Hematopoietic multipotent progenitor cell treated with erythropoietin and hydrocortisone succinate and interleukin-3 and kit ligand, for 15 days (in vitro differentiated cells): ENCODE measurements around the gene IL21.

Experiments used
- DNase-seq: peaks from one replicate; pipeline ENCODE4 v3.0.0-alpha.2; 2015; ENCODE audit warnings: low spot score

IL21 gene

DNA sequence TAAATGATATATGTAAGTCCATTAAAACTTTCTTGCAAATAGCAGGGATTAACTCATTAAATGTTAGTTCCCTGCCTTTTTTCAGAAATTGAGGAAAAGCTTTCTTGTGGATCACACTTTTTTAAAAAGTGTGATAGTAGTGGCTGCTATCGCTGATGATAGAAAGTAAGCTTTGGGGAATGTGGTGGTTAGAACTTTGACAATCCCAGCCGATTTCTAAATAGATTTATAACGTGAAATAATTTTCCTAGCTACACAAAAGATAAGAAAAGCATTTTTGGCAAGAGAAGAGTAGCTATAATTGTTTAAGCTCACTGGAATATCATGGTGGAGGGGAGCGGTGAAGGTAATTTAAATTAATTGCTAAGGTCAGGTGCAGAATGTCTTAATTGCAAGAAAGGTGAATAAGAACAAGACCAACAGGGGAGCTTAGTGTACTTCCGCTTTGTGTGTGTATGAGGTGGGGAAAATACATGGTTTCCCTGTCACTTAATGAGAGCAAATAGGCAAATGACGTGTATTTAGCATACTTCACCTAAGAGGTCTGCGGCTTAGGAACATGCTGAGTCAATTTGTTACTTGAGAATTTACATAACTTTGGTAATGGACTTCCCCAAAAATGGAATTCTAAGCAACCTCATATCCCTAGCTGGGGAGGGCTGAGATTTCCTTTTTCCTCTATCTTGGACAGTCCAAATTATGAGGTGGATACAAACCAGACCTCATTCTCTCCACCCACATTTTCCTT is 11.7 kb upstream of the IL21 start:
- no peak for DNase-seq

DNA sequence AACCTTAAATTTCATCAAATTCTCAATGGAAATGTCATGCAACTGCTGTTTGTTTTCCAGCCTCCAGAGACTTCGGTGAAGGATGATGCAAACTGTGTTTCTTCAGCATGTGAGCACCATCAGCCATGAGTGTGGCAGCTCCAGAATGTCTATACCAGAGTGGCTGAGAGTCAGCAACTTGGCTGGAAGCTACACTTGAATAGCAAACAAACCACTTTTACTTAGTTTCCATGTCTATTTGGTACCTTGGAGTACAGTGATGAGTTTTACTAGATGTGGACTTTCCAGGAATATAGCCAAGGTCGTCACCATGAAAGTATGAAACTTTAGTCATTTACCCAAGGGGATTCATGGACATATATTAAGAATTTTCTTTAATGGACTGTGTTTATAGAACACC is 4.3 kb upstream of the IL21 start:
- DNase-seq = no peak

- DNase-seq = no peak
These were observed 3.3 kb upstream of the IL21 start for GRCh38 chr4:122624205-122624604.

DNA sequence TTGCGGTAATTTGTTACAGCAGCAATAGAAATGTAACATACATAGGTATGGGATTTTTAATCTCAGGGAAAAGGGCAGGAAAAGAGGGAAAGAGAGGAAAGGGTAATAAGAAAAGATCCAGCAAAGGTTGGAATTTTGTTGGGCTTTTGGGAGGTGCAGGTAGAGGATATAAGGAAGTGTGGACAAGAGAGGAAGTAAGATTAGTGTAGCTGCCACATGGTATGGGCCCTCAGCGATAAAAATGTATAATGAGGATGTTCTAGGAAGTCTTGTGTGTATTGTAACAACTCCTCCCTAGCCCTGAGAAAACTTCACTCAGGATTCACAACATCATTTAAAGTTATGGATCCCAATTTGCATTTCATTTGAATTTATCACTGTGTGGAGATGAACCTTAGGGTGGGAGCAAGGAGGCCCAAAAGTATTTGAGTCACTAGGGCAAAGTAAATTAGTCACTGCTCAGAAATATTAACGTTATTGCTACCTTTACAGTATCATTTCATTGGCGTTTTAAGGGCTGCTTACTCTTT is 2.8 kb upstream of the IL21 start:
- no peak for DNase-seq

DNA sequence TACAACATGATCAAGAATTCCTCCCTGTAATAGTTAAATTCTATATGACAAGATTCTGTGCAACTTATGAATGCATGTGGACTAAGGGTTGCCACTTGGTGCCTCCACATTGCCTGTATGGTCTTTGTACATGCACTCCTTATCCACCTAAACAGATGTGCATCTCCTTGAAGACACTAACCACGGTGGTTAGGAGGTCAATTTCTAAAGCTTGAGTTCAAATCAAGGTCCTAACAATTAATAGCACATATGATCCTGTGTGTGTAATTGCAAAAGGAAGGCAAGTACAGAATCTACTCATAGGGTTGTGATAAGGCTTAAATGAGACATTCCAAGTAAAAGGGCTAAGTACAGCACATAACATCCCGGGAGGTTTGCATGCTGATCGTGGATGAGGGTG is 1.5 kb upstream of the IL21 start:
- no peak for DNase-seq

- no peak for DNase-seq
These were observed 1.3 kb downstream of the IL21 start for GRCh38 chr4:122619611-122620010.

GRCh38 chr4:122617597-122618593 is 3.0 kb downstream of the IL21 start:
- no peak for DNase-seq

DNA sequence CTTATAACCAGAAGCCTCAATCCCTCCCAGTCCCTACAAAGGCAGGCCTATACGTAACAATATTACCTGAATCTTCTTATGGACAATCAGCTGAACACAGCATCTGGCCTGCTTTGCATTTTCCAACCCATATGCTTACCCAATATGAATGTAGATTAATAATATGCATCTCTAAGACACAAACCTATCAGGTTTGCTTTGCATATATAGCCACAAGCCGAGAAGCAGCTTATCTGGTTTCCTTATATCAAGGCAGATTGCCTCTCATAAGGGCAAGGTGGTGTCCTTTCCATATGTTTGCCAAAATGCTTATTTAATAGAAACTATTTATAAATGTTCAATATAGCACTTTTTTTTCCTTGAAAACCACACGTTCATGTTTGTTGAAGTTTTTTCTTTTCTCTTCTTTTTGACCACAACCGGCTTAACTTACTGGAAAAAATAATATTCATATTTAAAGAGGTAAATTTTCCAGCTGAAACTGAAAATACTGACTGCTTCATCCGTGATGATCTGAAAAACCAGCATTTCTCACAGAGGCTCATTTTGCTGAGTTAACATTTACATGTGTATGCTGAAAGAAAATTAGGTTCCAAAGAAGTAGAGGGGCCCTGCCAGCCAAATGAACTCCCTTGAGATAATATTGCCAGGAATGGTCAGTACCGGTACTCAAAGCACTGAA is 3.8 kb downstream of the IL21 start:
- DNase-seq = no peak

- DNase-seq = no peak
These were observed 6.2 kb downstream of the IL21 start for GRCh38 chr4:122614621-122615020.

GRCh38 chr4:122612540-122612939 is 8.3 kb downstream of the IL21 start:
- no peak for DNase-seq

DNA sequence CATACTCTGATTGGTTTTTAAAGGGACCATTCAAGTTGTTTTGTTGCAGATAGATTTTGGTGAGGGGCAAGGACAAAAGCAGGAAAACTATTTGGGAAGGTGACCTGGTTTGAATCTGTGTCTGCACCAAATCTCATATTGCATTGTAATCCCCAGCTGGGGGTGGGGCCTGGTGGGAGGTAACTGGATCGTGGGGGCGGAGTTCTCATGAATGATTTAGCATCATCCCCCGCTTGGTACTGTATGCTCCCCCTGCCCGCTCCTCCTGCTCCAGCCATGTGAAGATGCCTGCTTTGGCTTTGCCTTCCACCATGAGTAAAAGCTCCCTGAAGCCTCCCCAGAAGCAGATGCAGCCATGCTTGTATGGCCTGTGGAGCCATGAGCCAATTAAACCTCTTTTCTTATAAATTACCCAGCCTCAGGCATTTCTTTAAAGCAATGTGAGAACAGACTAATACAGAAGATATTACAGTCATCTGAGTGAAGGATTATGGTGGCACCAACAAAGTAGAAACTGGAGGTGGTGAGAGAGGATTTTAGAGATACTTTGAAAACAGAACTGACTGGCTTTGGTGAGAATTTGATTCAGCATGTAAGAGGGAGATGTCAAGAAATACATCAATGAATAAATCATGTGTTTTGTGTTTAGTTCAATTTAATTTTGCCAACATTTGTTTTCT is 14.4 kb downstream of the IL21 start:
- no peak for DNase-seq

GRCh38 chr4:122604146-122604545 is 16.7 kb downstream of the IL21 start:
- no peak for DNase-seq

DNA sequence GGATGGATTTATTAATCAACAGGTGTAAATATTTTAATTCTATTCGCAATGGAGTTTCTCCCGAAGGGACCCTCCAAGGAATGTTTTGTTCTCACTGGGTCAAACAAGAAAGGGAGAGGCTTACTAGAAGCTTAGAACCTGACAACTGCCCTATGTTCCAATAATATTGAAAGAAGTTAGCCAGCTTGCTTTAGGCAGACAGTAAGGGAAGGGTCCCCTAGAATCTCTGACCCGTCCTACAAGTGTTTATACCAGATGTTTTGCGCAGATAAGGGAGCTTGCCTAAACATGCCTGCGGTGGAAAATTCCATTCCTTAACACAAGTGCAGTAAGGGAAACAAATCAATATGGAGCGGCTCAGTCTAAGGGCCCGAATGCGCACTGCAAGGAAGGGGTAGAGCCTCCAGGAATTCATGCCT is 17.7 kb downstream of the IL21 start:
- DNase-seq = no peak

GRCh38 chr4:122602277-122603142 is 18.4 kb downstream of the IL21 start:
- no peak for DNase-seq

DNA sequence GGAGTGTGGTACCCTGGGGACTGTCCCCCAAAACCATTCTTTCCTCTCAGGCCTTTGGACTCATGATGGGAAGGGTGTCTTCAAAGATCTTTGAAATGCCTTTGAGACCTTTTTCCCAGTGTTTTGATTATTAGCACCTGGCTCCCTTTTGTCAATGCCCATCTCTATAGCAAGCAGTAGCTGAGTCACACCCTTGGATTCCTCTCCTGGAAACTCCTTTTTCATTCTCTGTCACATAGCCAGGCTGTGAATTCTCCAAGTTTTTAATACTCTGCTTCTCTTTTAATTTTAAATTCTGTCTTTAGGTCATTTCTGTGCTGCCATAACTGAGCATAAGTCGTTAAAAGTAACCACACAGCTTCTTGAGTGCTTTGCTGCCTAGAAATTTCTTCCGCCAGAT is 29.7 kb downstream of the IL21 start:
- DNase-seq = no peak

- DNase-seq = no peak
These were observed 32.2 kb downstream of the IL21 start for GRCh38 chr4:122588453-122589238.

- DNase-seq = no peak
These were observed 36.3 kb downstream of the IL21 start for GRCh38 chr4:122584519-122584918.

GRCh38 chr4:122583906-122584305 is 37.0 kb downstream of the IL21 start:
- no peak for DNase-seq

DNA sequence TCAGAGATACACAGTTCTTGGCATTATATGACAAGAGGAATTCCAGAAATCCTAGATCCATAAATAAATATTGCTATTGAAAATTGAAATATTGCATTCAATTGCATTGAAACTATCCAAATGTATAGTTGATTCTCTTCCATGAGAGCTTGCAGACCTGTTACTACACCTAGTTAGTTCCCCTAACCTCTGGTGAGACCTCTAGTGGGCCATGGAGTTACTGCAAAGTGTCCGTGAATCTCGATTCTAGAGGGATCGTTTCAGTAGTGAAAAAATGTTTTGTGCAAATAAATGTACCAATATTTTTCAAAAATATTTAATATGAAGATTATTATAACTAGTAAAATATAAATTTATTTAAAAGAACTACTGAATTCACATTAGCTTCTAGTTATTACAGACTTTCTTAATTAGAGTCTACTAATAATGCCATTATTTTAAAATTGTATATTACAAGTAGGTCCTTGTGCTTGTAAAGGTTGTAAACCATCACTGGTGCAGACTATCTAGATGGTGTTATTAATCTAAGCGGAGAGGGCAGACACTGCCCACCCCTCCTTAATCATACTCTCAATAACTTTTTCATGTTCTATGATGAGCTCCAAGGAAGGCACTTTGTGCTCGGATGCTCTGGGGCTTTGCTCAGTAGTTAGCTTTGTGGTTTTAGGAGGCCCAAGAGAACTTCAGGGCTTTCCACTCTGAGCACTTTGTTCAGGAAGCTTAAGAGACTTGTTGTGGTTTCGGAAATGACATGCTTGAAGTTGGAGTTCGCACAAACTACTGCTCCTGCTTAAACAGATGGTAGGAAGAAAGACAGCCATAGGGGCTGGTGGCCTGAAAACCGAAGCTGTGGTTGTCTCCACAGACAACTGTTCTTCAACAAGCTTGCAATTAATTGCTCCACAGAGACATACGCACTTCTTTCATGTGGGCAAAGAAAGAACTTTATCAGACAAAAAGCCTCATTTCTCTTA is 42.8 kb downstream of the IL21 start:
- peak; percentile 15 for DNase-seq
